ENCODE data around the gene MRPL32. TPM values are rescaled to one million over a fixed set of nuclear protein-coding genes. Genes with fewer than 3 reads are reported as not detected.

The MRPL32 gene
- total and polyA plus RNA-seq, 2 of the 13 experiments (the other 11 are each of a cell fraction or from before 2014, with no cell fraction given) = 39.0 to 81.2 TPM

DNA sequence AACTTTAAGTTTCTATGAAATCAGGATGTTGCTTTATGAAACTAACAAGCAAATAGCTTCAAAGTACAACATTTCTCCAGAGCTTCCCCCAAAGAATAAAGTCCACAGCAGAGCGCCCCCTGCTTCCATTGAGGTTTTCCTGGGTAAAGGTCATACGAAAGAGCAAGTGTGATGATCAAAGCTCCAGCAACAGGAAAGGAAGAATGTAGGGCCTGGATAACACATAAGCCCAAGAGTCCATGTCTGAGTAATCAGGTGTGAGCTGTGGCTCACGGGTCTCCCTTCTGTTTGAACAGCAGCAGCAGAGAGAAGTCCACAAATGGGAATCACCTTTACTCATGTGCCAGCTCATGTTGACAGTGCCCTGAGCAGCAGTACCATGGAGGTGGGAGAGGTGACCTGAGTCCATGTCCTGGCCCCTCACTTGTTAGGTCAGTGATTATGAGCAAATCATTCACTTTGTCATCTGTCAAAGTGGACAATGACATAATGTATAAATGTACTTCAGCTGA is 50.5 kb downstream of the MRPL32 start (continued):
- TF ChIP-seq, protein P1, sequence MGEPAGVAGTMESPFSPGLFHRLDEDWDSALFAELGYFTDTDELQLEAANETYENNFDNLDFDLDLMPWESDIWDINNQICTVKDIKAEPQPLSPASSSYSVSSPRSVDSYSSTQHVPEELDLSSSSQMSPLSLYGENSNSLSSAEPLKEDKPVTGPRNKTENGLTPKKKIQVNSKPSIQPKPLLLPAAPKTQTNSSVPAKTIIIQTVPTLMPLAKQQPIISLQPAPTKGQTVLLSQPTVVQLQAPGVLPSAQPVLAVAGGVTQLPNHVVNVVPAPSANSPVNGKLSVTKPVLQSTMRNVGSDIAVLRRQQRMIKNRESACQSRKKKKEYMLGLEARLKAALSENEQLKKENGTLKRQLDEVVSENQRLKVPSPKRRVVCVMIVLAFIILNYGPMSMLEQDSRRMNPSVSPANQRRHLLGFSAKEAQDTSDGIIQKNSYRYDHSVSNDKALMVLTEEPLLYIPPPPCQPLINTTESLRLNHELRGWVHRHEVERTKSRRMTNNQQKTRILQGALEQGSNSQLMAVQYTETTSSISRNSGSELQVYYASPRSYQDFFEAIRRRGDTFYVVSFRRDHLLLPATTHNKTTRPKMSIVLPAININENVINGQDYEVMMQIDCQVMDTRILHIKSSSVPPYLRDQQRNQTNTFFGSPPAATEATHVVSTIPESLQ (CRISPR knock-in tag; conservative IDR thresholded peaks at IDR 0.05) = no peak
- TF ChIP-seq ZBTB42 (CRISPR knock-in tag; IDR thresholded peaks at IDR 0.05) (no peak), SYNCRIP (IDR thresholded peaks at IDR 0.05; ENCODE audit: insufficient read depth, low read depth, low read length) (no peak), TBL1XR1 (IDR thresholded peaks at IDR 0.05; ENCODE audit: borderline replicate concordance, low read length, partially characterized antibody) (peak; percentile 51), CENPX (CRISPR knock-in tag; IDR thresholded peaks at IDR 0.05) (no peak), NPAS2 (CRISPR knock-in tag; IDR thresholded peaks at IDR 0.05; ENCODE audit: borderline replicate concordance) (no peak), MAF1 (CRISPR knock-in tag; IDR thresholded peaks at IDR 0.05; ENCODE audit: borderline replicate concordance) (no peak), ZNF674 (CRISPR knock-in tag; IDR thresholded peaks at IDR 0.05; ENCODE audit: low read depth) (no peak), ZNF616 (CRISPR knock-in tag; IDR thresholded peaks at IDR 0.05; ENCODE audit: low read depth) (no peak), CAMTA2 (CRISPR knock-in tag; IDR thresholded peaks at IDR 0.05; ENCODE audit: borderline replicate concordance) (no peak), FOXJ3 (CRISPR knock-in tag; IDR thresholded peaks at IDR 0.05; ENCODE audit: borderline replicate concordance) (no peak), ZSCAN30 (CRISPR knock-in tag; IDR thresholded peaks at IDR 0.05) (no peak), KDM6A (CRISPR knock-in tag; IDR thresholded peaks at IDR 0.05; ENCODE audit: low read depth) (peak; percentile 72; the same call in 1 of the 2 replicates), NFE2L1 (CRISPR knock-in tag; IDR thresholded peaks at IDR 0.05; ENCODE audit: borderline replicate concordance) (no peak), KAT2B (IDR thresholded peaks at IDR 0.05; ENCODE audit: borderline replicate concordance, low read depth, low read length) (no peak), ZNF619 (CRISPR knock-in tag; IDR thresholded peaks at IDR 0.05) (no peak)
- TF ChIP-seq, protein P2, sequence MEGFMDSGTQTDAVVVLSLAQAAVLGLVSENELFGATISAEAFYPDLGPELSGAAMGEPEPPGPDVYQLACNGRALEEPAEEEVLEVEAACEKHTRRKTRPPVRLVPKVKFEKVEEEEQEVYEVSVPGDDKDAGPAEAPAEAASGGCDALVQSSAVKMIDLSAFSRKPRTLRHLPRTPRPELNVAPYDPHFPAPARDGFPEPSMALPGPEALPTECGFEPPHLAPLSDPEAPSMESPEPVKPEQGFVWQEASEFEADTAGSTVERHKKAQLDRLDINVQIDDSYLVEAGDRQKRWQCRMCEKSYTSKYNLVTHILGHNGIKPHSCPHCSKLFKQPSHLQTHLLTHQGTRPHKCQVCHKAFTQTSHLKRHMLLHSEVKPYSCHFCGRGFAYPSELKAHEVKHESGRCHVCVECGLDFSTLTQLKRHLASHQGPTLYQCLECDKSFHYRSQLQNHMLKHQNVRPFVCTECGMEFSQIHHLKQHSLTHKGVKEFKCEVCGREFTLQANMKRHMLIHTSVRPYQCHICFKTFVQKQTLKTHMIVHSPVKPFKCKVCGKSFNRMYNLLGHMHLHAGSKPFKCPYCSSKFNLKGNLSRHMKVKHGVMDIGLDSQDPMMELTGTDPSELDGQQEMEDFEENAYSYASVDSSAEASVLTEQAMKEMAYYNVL (CRISPR knock-in tag; IDR thresholded peaks at IDR 0.05; ENCODE audit: borderline replicate concordance) = peak; percentile 83; the same call in 1 of the 2 replicates
- TF ChIP-seq, protein P3, sequence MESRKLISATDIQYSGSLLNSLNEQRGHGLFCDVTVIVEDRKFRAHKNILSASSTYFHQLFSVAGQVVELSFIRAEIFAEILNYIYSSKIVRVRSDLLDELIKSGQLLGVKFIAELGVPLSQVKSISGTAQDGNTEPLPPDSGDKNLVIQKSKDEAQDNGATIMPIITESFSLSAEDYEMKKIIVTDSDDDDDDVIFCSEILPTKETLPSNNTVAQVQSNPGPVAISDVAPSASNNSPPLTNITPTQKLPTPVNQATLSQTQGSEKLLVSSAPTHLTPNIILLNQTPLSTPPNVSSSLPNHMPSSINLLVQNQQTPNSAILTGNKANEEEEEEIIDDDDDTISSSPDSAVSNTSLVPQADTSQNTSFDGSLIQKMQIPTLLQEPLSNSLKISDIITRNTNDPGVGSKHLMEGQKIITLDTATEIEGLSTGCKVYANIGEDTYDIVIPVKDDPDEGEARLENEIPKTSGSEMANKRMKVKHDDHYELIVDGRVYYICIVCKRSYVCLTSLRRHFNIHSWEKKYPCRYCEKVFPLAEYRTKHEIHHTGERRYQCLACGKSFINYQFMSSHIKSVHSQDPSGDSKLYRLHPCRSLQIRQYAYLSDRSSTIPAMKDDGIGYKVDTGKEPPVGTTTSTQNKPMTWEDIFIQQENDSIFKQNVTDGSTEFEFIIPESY (CRISPR knock-in tag; IDR thresholded peaks at IDR 0.05) = no peak
- TF ChIP-seq, protein P4, sequence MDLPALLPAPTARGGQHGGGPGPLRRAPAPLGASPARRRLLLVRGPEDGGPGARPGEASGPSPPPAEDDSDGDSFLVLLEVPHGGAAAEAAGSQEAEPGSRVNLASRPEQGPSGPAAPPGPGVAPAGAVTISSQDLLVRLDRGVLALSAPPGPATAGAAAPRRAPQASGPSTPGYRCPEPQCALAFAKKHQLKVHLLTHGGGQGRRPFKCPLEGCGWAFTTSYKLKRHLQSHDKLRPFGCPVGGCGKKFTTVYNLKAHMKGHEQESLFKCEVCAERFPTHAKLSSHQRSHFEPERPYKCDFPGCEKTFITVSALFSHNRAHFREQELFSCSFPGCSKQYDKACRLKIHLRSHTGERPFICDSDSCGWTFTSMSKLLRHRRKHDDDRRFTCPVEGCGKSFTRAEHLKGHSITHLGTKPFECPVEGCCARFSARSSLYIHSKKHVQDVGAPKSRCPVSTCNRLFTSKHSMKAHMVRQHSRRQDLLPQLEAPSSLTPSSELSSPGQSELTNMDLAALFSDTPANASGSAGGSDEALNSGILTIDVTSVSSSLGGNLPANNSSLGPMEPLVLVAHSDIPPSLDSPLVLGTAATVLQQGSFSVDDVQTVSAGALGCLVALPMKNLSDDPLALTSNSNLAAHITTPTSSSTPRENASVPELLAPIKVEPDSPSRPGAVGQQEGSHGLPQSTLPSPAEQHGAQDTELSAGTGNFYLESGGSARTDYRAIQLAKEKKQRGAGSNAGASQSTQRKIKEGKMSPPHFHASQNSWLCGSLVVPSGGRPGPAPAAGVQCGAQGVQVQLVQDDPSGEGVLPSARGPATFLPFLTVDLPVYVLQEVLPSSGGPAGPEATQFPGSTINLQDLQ (CRISPR knock-in tag; IDR thresholded peaks at IDR 0.05) = no peak
- TF ChIP-seq, protein P5, sequence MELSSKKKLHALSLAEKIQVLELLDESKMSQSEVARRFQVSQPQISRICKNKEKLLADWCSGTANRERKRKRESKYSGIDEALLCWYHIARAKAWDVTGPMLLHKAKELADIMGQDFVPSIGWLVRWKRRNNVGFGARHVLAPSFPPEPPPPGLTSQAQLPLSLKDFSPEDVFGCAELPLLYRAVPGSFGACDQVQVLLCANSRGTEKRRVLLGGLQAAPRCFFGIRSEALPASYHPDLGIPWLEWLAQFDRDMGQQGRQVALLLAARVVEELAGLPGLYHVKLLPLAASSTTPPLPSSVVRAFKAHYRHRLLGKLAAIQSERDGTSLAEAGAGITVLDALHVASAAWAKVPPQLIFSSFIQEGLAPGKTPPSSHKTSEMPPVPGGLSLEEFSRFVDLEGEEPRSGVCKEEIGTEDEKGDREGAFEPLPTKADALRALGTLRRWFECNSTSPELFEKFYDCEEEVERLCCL (CRISPR knock-in tag; IDR thresholded peaks at IDR 0.05; ENCODE audit: borderline replicate concordance) = no peak
